GM18517 (cell line): Measurements from ENCODE around the gene WDFY3.

Experiments
- ATAC-seq: cut with Tn5 transposase; IDR thresholded peaks from one replicate; pipeline ENCODE4 v1.9.1; 2021; ENCODE audit warnings: mild to moderate bottlenecking, moderate library complexity; ENCODE audit not compliant: unreplicated experiment

Gene WDFY3

DNA sequence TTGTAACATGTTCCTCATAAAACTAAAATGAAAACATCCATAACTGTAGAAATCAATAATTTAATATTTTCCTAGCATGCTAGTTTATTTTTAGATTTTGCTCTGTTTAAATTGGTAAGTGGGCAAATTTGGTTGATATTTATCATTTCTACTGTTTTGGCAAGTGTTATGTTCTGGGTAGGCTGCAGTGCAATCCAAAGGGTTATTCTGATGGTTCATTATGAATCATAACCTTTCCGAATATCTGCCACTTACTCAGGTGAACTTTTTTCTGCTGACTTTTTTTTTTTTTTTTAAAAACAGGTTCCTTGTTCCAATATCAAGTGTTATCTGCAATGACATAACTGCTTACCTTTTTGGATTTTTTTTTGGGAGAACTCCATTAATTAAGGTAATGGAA, 331.5 kb downstream of the WDFY3 start:
- no peak for ATAC-seq

DNA sequence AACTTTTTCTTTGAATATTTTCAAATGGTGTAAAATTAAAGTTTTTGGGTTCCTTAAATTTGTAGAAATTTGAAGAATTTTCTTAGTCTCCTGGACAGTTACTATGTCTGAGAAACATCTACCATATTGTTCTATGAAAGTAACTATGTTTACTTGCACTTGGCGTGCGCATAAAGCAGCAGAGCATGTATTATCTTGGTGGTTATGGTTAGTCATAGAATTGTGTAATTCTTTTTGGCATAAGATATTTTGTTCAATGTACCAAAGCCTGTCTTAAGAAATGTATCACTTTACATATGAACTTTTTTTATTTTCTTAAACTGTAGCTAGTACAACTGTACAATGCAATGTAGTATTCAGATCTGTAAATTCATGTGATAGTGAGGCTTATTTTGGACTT, 334.4 kb downstream of the WDFY3 start:
- no peak for ATAC-seq

DNA sequence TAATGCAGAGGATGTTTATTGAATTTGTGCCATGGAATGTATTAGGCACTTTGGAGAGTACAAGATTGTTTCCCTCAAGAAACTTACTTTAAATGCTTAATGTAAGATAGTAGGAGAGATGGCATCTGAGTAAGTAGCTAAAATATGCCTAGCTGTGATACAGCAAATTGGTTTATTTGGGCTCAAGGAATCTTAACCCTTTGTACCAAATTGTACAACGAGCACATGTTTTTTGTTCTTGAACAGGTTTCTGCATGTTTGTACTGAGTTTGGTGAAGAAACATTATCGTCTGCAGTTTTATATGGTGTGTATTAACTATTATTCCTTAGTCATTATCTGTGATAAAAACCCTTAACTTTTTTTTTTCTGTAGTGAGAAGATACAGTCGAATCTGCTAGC, 334.9 kb downstream of the WDFY3 start:
- ATAC-seq = no peak

DNA sequence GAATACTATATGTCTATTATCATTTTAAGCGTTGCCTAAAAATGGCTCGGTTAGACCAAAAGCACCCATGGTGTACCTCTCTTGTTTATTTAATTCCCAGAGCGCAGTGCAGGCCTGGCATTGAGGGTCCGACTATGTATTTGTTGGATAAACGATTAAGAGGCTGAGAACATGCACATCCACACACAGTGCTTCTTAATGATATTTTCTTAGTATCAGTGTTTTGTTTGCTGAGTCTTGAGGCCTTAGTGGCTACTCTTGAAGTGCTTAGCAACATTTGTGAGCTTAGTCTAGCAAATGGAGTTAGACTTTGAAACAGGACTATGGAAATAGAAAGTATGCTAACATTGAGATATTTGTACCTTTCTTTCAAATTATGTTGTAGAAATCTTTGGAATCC, 339.8 kb downstream of the WDFY3 start:
- no peak for ATAC-seq

DNA sequence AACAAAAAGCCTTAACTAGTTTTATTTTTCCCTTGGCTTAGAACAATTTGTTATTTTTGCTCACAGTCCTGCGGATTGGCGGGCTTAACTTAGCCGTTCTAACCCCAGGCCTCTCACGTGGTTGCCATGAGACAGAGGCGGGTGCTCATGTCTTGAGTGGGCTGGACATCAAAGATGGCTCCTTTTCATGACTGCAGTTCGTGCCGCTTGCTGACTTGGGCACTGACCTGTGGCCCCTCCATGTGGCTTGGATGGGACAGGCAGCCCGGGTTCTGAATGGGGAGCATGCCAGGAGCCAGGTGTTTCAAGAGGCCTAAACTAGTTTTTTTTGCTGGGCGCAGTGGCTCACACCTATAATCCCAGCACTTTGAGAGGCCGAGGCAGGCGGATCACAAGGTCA, 342.8 kb downstream of the WDFY3 start:
- no peak for ATAC-seq

DNA sequence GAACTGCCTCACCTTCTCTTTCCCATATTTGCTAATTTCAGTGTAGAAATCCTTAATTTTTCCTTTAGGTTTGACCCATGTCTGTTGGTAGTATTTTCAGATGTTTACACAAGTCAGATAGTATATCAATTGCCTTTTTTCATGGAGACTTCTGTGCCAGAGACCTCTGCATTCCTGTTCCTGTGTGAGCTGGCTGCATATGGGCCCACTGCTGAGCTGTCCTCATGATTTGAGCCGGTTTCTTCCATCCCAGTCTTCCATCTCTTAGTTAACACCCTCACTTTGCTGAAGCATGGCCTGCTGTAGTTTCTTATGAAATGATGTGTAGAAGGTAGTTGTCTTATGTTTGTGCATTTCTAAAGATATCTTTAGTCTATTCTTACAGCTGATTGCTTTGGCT, 343.5 kb downstream of the WDFY3 start:
- no peak for ATAC-seq
